CD8-positive, alpha-beta memory T cell (primary cell): ENCODE results near the gene PAX7. TPM values are rescaled to one million over a fixed set of nuclear protein-coding genes. Genes with fewer than 3 reads are reported as not detected.

Experiments used
- CTCF ChIA-PET: fragments of 350-600 bp; sonication (Branson Sonifier 250); formaldehyde crosslinking; loops from one replicate; lab custom pipeline; 2021; ENCODE audit warnings: antibody characterized with exemption; lab: Charles Lee
- POLR2A ChIA-PET: fragments of 350-600 bp; sonication (Branson Sonifier 250); formaldehyde crosslinking; loops from one replicate; lab custom pipeline; 2021; ENCODE audit warnings: antibody characterized with exemption; lab: Charles Lee
- DNase-seq, 5 donors: peaks; one replicate each; pipeline versions ENCODE4 v3.0.0 to v3.0.0-alpha.2; 2020 to 2022; ENCODE audit warnings: mixed read lengths in 1 of 5
- H3K27ac ChIP-seq: one replicate; pipeline ENCODE4 v1.7.0; 2013; ENCODE audit warnings: low read depth, mild to moderate bottlenecking, low read length, moderate library complexity
- H3K27me3 ChIP-seq: 2 replicates; pipeline ENCODE4 v1.7.0; 2013; ENCODE audit warnings: low read length, mild to moderate bottlenecking; ENCODE audit not compliant: insufficient read depth, poor library complexity, severe bottlenecking
- H3K36me3 ChIP-seq: 2 replicates; pipeline ENCODE4 v1.7.0; 2013; ENCODE audit warnings: mild to moderate bottlenecking, low read length, moderate library complexity; ENCODE audit not compliant: insufficient read depth
- H3K4me1 ChIP-seq: 2 replicates; pipeline ENCODE4 v1.7.0; 2013; ENCODE audit warnings: mild to moderate bottlenecking, low read length, moderate library complexity; ENCODE audit not compliant: insufficient read depth
- H3K4me3 ChIP-seq: 2 replicates; pipeline ENCODE4 v1.7.0; 2013; ENCODE audit warnings: mild to moderate bottlenecking, low read length
- H3K9me3 ChIP-seq: 2 replicates; pipeline ENCODE4 v1.7.0; 2013; ENCODE audit warnings: mild to moderate bottlenecking, low read length
- H3K27ac Mint-ChIP-seq, 8 donors: one replicate each; pipeline ENCODE4 v1.8.0; 2020 to 2021; ENCODE audit warnings: mixed read lengths in 8 of 8, mild to moderate bottlenecking in 6 of 8, inconsistent platforms in 3 of 8, moderate library complexity in 3 of 8
- H3K27me3 Mint-ChIP-seq, 2 donors: one replicate each; pipeline ENCODE4 v1.8.0; 2020 to 2021; ENCODE audit warnings: mixed read lengths in 2 of 2, mild to moderate bottlenecking in 1 of 2, moderate library complexity in 1 of 2
- H3K36me3 Mint-ChIP-seq, 3 donors: one replicate each; pipeline ENCODE4 v1.8.0; 2020 to 2021; ENCODE audit warnings: mixed read lengths in 3 of 3, inconsistent platforms in 1 of 3, mild to moderate bottlenecking in 1 of 3
- H3K4me1 Mint-ChIP-seq, 3 donors: one replicate each; pipeline ENCODE4 v1.8.0; 2020 to 2021; ENCODE audit warnings: mixed read lengths in 3 of 3, inconsistent platforms in 1 of 3, mild to moderate bottlenecking in 1 of 3
- H3K4me3 Mint-ChIP-seq, 7 donors: one replicate each; pipeline ENCODE4 v1.8.0; 2020 to 2021; ENCODE audit warnings: mixed read lengths in 7 of 7, mild to moderate bottlenecking in 6 of 7, moderate library complexity in 4 of 7, inconsistent platforms in 2 of 7
- H3K9me3 Mint-ChIP-seq, 5 donors: one replicate each; pipeline ENCODE4 v1.8.0; 2020 to 2022; ENCODE audit warnings: mixed read lengths in 5 of 5, mild to moderate bottlenecking in 3 of 5, moderate library complexity in 2 of 5, inconsistent platforms in 1 of 5
- polyA plus RNA-seq: library from polyadenylated mRNA; unstranded; fragments of 300-500 nt; fragmentation: Illumina TruSeq; gene quantifications from one replicate; pipeline ENCODE4 v1.2.3, GENCODE V29; 2021
- total RNA-seq, 2 experiments: library from RNA; stranded (reverse); gene quantifications; one replicate each; pipeline ENCODE4 v1.2.3, GENCODE V29; 2021

The PAX7 gene
- total and polyA plus RNA-seq, 3 experiments from 2014 or later = not detected

GRCh38 chr1:18597160-18598042 lies 33.2 kb upstream of the PAX7 start:
- Histone ChIP-seq H3K4me1 (no peaks in the 10 kb centered on the region), H3K27me3 (peaks cover 4% of the 10 kb centered on the region), H3K9me3 (no peaks in the 10 kb centered on the region), H3K27ac (no peak overlapping the region), H3K4me3 (no peak overlapping the region), H3K36me3 (no peaks in the 10 kb centered on the region)
- ChIA-PET CTCF (interaction anchor here (0.9 to 1.3 kb wide), 2 partner anchors 9 to 89 kb away, joined by 3 read pairs; no protein-coding TSS in a partner anchor), POLR2A (no interaction called here)
- Mint-ChIP-seq H3K9me3 (no peaks in the 10 kb centered on the region), H3K27me3 (peaks cover 16 to 45% of the 10 kb centered on the region in 2 donors), H3K36me3 (peaks cover 0 to 3% (median 0%) of the 10 kb centered on the region in 3 donors), H3K27ac (no peak overlapping the region), H3K4me3 (no peak overlapping the region), H3K4me1 (no peaks in the 10 kb centered on the region)
- peak in 3 of 5 donors; percentile 6 to 48 (median 8) for DNase-seq

- Histone ChIP-seq H3K4me1 (no peaks in the 10 kb centered on the region), H3K27me3 (peaks cover 4% of the 10 kb centered on the region), H3K9me3 (no peaks in the 10 kb centered on the region), H3K36me3 (no peaks in the 10 kb centered on the region), H3K4me3 (no peak overlapping the region), H3K27ac (no peak overlapping the region)
- peaks cover 19 to 35% of the 10 kb centered on the region in 2 donors for H3K27me3 Mint-ChIP-seq
- H3K4me3 Mint-ChIP-seq = no peak overlapping the region
- no peaks in the 10 kb centered on the region for H3K4me1 Mint-ChIP-seq
- ChIA-PET POLR2A (no interaction called here), CTCF (no interaction called here)
- no peak for DNase-seq
- no peaks in the 10 kb centered on the region for H3K9me3 Mint-ChIP-seq
- H3K27ac Mint-ChIP-seq = no peak overlapping the region
- peaks cover 0 to 3% (median 0%) of the 10 kb centered on the region in 3 donors for H3K36me3 Mint-ChIP-seq
Measured at GRCh38 chr1:18599086-18599485, 31.6 kb upstream of the PAX7 start.

- H3K4me3 Mint-ChIP-seq = no peak overlapping the region
- H3K4me1 ChIP-seq = no peaks in the 10 kb centered on the region
- POLR2A ChIA-PET = no interaction called here
- CTCF ChIA-PET = no interaction called here
- H3K27me3 ChIP-seq = peaks cover 4% of the 10 kb centered on the region
- no peaks in the 10 kb centered on the region for H3K36me3 ChIP-seq
- peaks cover 0 to 3% (median 0%) of the 10 kb centered on the region in 3 donors for H3K36me3 Mint-ChIP-seq
- no peaks in the 10 kb centered on the region for H3K9me3 ChIP-seq
- no peak for DNase-seq
- no peak overlapping the region for H3K27ac Mint-ChIP-seq
- H3K9me3 Mint-ChIP-seq = no peaks in the 10 kb centered on the region
- no peak overlapping the region for H3K4me3 ChIP-seq
- peaks cover 15 to 30% of the 10 kb centered on the region in 2 donors for H3K27me3 Mint-ChIP-seq
- no peaks in the 10 kb centered on the region for H3K4me1 Mint-ChIP-seq
- no peak overlapping the region for H3K27ac ChIP-seq
Measured at GRCh38 chr1:18599704-18600103, 30.9 kb upstream of the PAX7 start.

- H3K4me3 Mint-ChIP-seq = no peak overlapping the region
- POLR2A ChIA-PET = no interaction called here
Measured at GRCh38 chr1:18602533-18603211, 28.0 kb upstream of the PAX7 start.

GRCh38 chr1:18603212-18603852 lies 27.3 kb upstream of the PAX7 start:
- H3K27me3 Mint-ChIP-seq = peaks cover 11 to 19% of the 10 kb centered on the region in 2 donors
- no peak overlapping the region for H3K4me3 ChIP-seq
- H3K36me3 Mint-ChIP-seq = no peaks in the 10 kb centered on the region
- POLR2A ChIA-PET = no interaction called here
- no peak overlapping the region for H3K27ac Mint-ChIP-seq
- H3K27ac ChIP-seq = no peak overlapping the region
- no peaks in the 10 kb centered on the region for H3K4me1 ChIP-seq
- CTCF ChIA-PET = no interaction called here
- H3K9me3 ChIP-seq = no peaks in the 10 kb centered on the region
- DNase-seq = no peak
- no peaks in the 10 kb centered on the region for H3K9me3 Mint-ChIP-seq
- no peaks in the 10 kb centered on the region for H3K27me3 ChIP-seq
- H3K36me3 ChIP-seq = no peaks in the 10 kb centered on the region
- H3K4me3 Mint-ChIP-seq = no peak overlapping the region
- no peaks in the 10 kb centered on the region for H3K4me1 Mint-ChIP-seq

More at GRCh38 chr1:18602533-18603211, 28.0 kb upstream of the PAX7 start:
- no peaks in the 10 kb centered on the region for H3K9me3 ChIP-seq
- Mint-ChIP-seq H3K36me3 (no peaks in the 10 kb centered on the region), H3K9me3 (no peaks in the 10 kb centered on the region), H3K4me1 (no peaks in the 10 kb centered on the region), H3K27me3 (peaks cover 14 to 21% of the 10 kb centered on the region in 2 donors), H3K27ac (no peak overlapping the region)
- H3K27me3 ChIP-seq = no peaks in the 10 kb centered on the region
- no peak overlapping the region for H3K27ac ChIP-seq
- no peak overlapping the region for H3K4me3 ChIP-seq
- no peaks in the 10 kb centered on the region for H3K36me3 ChIP-seq
- CTCF ChIA-PET = no interaction called here
- H3K4me1 ChIP-seq = no peaks in the 10 kb centered on the region
- DNase-seq = no peak

- H3K9me3 ChIP-seq = no peaks in the 10 kb centered on the region
- no peak overlapping the region for H3K4me3 ChIP-seq
- H3K36me3 ChIP-seq = no peaks in the 10 kb centered on the region
- H3K4me1 Mint-ChIP-seq = no peaks in the 10 kb centered on the region
- H3K9me3 Mint-ChIP-seq = no peaks in the 10 kb centered on the region
- H3K27me3 Mint-ChIP-seq = peaks cover 5 to 26% of the 10 kb centered on the region in 2 donors
- no peaks in the 10 kb centered on the region for H3K4me1 ChIP-seq
- DNase-seq = no peak
- ChIA-PET POLR2A (no interaction called here), CTCF (no interaction called here)
- H3K27ac ChIP-seq = no peak overlapping the region
- H3K27ac Mint-ChIP-seq = no peak overlapping the region
- peaks cover 4% of the 10 kb centered on the region for H3K27me3 ChIP-seq
- no peak overlapping the region for H3K4me3 Mint-ChIP-seq
- no peaks in the 10 kb centered on the region for H3K36me3 Mint-ChIP-seq
Measured at GRCh38 chr1:18606443-18607288, 24.0 kb upstream of the PAX7 start.

GRCh38 chr1:18607289-18607760 lies 23.3 kb upstream of the PAX7 start:
- no peak overlapping the region for H3K27ac Mint-ChIP-seq
- DNase-seq = no peak
- no peaks in the 10 kb centered on the region for H3K9me3 Mint-ChIP-seq
- Histone ChIP-seq H3K4me1 (no peaks in the 10 kb centered on the region), H3K36me3 (no peaks in the 10 kb centered on the region), H3K4me3 (no peak overlapping the region), H3K9me3 (no peaks in the 10 kb centered on the region), H3K27ac (no peak overlapping the region), H3K27me3 (peaks cover 4% of the 10 kb centered on the region)
- CTCF ChIA-PET = no interaction called here
- H3K27me3 Mint-ChIP-seq = peaks cover 7 to 30% of the 10 kb centered on the region in 2 donors
- no peak overlapping the region for H3K4me3 Mint-ChIP-seq
- no peaks in the 10 kb centered on the region for H3K4me1 Mint-ChIP-seq
- POLR2A ChIA-PET = no interaction called here
- H3K36me3 Mint-ChIP-seq = no peaks in the 10 kb centered on the region
